ENCODE data around the gene UBE2E3. TPM values are rescaled to one million over a fixed set of nuclear protein-coding genes. Genes with fewer than 3 reads are reported as not detected.

Gene UBE2E3
- total and polyA plus RNA-seq, 8 donors = 11.9 to 560 (median 83.8) TPM

DNA sequence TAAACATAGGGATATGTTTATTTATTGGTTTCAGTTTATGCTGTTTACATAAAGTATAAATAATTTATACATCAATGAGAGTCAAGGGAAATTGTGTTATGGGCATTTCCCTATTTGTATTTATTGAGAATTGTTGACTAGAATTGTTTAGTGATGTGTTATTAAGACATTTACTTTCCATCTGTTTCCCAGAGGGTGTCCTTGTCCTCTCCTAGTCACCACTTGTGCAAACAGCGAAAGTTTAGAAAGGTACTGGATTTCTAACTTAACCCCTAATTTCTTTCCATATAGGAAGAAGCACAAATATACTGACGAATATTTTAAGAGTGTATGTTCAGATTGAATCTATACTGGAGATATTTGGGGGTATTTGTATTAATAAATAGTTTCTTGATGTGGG, 6.7 kb downstream of the UBE2E3 start:
- H3K36me3 ChIP-seq = peaks cover 0 to 10% (median 3%) of the 10 kb centered on the region in 4 donors
- DNase-seq = no peak
- H3K9me3 ChIP-seq = no peaks in the 10 kb centered on the region
- intact Hi-C loops (cut with DNase I; ENCODE audit: low total_unique reads) = no loop called here
- no peaks in the 10 kb centered on the region for H3K27me3 ChIP-seq
- H3K27ac ChIP-seq = no peak overlapping the region
- no peak overlapping the region for H3K4me3 ChIP-seq
- 75 to 88% (median 83%) methylated on average over 2 of the region's 2 CpGs for WGBS, 5 donors
- TF ChIP-seq POLR2AphosphoS5 (IDR thresholded peaks at IDR 0.05) (no peak), POLR2A (IDR thresholded peaks at IDR 0.05) (no peak), EP300 (IDR thresholded peaks at IDR 0.05) (no peak)
- TF ChIP-seq, protein P1, sequence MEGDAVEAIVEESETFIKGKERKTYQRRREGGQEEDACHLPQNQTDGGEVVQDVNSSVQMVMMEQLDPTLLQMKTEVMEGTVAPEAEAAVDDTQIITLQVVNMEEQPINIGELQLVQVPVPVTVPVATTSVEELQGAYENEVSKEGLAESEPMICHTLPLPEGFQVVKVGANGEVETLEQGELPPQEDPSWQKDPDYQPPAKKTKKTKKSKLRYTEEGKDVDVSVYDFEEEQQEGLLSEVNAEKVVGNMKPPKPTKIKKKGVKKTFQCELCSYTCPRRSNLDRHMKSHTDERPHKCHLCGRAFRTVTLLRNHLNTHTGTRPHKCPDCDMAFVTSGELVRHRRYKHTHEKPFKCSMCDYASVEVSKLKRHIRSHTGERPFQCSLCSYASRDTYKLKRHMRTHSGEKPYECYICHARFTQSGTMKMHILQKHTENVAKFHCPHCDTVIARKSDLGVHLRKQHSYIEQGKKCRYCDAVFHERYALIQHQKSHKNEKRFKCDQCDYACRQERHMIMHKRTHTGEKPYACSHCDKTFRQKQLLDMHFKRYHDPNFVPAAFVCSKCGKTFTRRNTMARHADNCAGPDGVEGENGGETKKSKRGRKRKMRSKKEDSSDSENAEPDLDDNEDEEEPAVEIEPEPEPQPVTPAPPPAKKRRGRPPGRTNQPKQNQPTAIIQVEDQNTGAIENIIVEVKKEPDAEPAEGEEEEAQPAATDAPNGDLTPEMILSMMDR (IDR thresholded peaks at IDR 0.05) = no peak
- H3K4me1 ChIP-seq = peaks cover 20 to 75% (median 39%) of the 10 kb centered on the region in 4 donors

DNA sequence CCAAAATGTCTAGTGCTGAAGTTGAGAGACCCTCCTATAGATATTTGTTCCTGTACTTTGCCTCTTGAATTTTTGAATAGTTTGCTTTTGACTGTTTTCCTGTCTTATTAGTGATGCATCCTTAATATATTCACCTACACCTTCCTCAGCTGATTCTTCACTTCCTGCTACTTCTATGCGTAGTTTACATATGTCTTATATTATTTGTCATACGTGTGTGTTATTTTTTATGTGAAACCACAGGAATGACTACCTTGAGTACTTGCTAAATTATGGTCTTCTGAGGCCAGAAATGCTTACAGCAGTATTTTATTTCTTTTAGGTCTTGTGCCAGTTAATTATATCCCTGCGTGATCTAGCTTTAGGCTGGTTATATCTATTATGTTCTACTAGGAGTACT, 9.9 kb downstream of the UBE2E3 start:
- H3K36me3 ChIP-seq = peaks cover 0 to 6% (median 3%) of the 10 kb centered on the region in 4 donors
- H3K4me1 ChIP-seq = peaks cover 0 to 68% (median 17%) of the 10 kb centered on the region in 4 donors
- intact Hi-C loops (cut with DNase I; ENCODE audit: low total_unique reads) = no loop called here
- 52 to 91% (median 63%) methylated on average over 3 of the region's 3 CpGs for WGBS, 5 donors
- H3K27ac ChIP-seq = no peak overlapping the region
- no peak for DNase-seq
- no peaks in the 10 kb centered on the region for H3K9me3 ChIP-seq
- no peak overlapping the region for H3K4me3 ChIP-seq
- TF ChIP-seq, protein P1 (IDR thresholded peaks at IDR 0.05) = no peak
- H3K27me3 ChIP-seq = no peaks in the 10 kb centered on the region

DNA sequence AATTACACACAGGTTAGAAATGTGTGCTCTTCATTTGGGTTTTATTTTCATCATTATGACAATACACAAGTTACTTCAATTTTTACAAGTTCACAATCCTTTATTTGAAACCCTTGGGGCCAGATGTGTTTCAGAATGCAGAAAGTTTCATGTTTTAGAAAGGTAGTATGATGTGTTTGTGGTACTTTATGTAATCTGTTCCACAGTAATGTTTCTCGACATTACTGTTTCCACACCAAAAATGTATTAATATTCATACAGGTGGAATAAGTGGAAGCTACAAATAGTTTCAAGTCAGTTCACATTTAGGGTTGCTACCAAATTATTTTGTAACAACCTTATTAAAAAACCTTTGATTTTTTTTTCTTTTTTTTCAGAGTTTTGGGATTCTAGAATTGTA, 10.4 kb downstream of the UBE2E3 start:
- TF ChIP-seq, protein P1 (IDR thresholded peaks at IDR 0.05) = no peak
- TF ChIP-seq EP300 (IDR thresholded peaks at IDR 0.05) (no peak), POLR2AphosphoS5 (IDR thresholded peaks at IDR 0.05) (no peak), POLR2A (IDR thresholded peaks at IDR 0.05) (no peak)
- Histone ChIP-seq H3K4me1 (peaks cover 0 to 63% (median 15%) of the 10 kb centered on the region in 4 donors), H3K27ac (no peak overlapping the region), H3K4me3 (no peak overlapping the region), H3K36me3 (peaks cover 0 to 6% (median 3%) of the 10 kb centered on the region in 4 donors), H3K27me3 (no peaks in the 10 kb centered on the region), H3K9me3 (no peaks in the 10 kb centered on the region)
- no peak for DNase-seq
- WGBS, 5 donors = 97 to 100% (median 100%) methylated on average over 1 of the region's 1 CpG
- intact Hi-C loops (cut with DNase I; ENCODE audit: low total_unique reads) = no loop called here

DNA sequence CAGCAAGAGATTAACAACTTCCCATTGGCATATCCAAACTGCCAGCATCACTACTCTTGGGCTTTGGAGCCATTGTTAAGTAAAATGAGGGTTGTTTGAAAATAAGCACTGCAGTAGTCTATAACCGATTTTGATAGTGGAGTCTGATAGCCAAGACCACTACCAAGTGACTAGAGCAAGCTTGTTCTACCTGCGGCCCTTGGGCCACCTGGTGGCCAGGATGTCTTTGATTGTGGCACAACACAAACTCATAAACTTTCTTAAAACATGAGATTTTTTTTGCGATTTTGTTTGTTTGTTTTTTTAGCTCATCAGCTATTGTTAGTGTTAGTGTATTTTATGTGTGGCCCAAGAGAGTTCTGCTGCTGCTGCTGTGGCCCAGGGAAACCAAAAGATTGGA, 11.0 kb downstream of the UBE2E3 start:
- peaks cover 0 to 58% (median 12%) of the 10 kb centered on the region in 4 donors for H3K4me1 ChIP-seq
- TF ChIP-seq POLR2AphosphoS5 (IDR thresholded peaks at IDR 0.05) (no peak), POLR2A (IDR thresholded peaks at IDR 0.05) (no peak), EP300 (IDR thresholded peaks at IDR 0.05) (no peak)
- TF ChIP-seq, protein P1 (IDR thresholded peaks at IDR 0.05) = no peak
- no peaks in the 10 kb centered on the region for H3K9me3 ChIP-seq
- 86 to 97% (median 91%) methylated on average over 3 of the region's 3 CpGs for WGBS, 5 donors
- intact Hi-C loops (cut with DNase I; ENCODE audit: low total_unique reads) = no loop called here
- H3K27ac ChIP-seq = no peak overlapping the region
- H3K36me3 ChIP-seq = peaks cover 0 to 6% (median 3%) of the 10 kb centered on the region in 4 donors
- DNase-seq = no peak
- H3K4me3 ChIP-seq = no peak overlapping the region
- H3K27me3 ChIP-seq = no peaks in the 10 kb centered on the region
